ENCODE results near the gene MORN3. TPM values are rescaled to one million over a fixed set of nuclear protein-coding genes. Genes with fewer than 3 reads are reported as not detected.
A peak's percentile ranks its signal among the peaks of the same experiment; 100 is the strongest.
"Not testable (repeated sequence)": the region's sequence is repeated elsewhere in the genome, so short reads cannot be mapped to it uniquely, and the experiment has no call there.

MORN3 gene
- 1 to 10 TPM; 2.6 to 2.9 TPM for total RNA-seq

DNA sequence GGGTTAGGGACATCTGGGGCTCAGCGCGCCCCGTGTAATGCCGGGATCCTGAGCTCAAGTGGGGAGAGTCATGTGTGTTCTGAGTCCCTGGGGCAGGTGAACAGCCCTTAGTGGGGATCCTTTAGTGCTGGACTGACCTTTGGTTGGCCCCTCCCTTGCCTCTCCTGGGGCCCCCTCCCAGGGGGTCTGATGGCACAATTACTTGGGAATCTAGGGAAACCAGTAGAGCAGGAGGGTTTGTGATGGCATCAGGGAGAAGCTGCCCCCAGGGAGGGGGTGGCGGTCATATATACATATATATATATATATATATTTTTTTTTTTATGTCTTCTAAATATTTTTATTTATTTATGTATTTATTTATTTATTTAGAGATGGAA lies at the start of gene MORN3:
Gene MORN3 (minus strand): TSS at position 134 of the 380 bp plus-strand sequence. CDS start 171 bp downstream, outside the sequence.
- CTCF ChIA-PET, result interaction anchor here (1.0 to 6.2 kb wide), 9 partner anchors 10 to 170 kb away, joined by 7 to 110 read pairs (median 12); partner anchors contain the start of genes KDM2B and ORAI1

GRCh38 chr12:121718653-121719239 lies 49.3 kb upstream of the MORN3 start:
- Mint-ChIP-seq H3K27me3 (ENCODE audit: low read depth) (no peaks in the 10 kb centered on the region), H3K9me3 (no peaks in the 10 kb centered on the region), H3K36me3 (ENCODE audit: low read depth) (peaks cover 6% of the 10 kb centered on the region), H3K4me3 (no peak overlapping the region), H3K4me1 (ENCODE audit: low read depth) (peaks cover 8% of the 10 kb centered on the region), H3K27ac (no peak overlapping the region)
- peak; percentile 12 for DNase-seq
- CTCF ChIA-PET, result interaction anchor here (0.7 to 1.7 kb wide), 7 partner anchors 17 to 180 kb away, joined by 3 to 6 read pairs (median 3); partner anchors contain the start of gene RHOF
- intact Hi-C loops (cut with micrococcal nuclease), result no loop called here

More for the DNA sequence above, at the start of gene MORN3:
- Mint-ChIP-seq H3K36me3 (ENCODE audit: low read depth) (peaks cover under 1% of the 10 kb centered on the region), H3K27me3 (ENCODE audit: low read depth) (no peaks in the 10 kb centered on the region), H3K4me1 (ENCODE audit: low read depth) (peaks cover 54% of the 10 kb centered on the region), H3K27ac (peak within 1 kb of the TSS; percentile 65), H3K4me3 (no peak within 1 kb of the TSS), H3K9me3 (no peaks in the 10 kb centered on the region)
- intact Hi-C loops (cut with micrococcal nuclease), result no loop called here
- no peak for DNase-seq

DNA sequence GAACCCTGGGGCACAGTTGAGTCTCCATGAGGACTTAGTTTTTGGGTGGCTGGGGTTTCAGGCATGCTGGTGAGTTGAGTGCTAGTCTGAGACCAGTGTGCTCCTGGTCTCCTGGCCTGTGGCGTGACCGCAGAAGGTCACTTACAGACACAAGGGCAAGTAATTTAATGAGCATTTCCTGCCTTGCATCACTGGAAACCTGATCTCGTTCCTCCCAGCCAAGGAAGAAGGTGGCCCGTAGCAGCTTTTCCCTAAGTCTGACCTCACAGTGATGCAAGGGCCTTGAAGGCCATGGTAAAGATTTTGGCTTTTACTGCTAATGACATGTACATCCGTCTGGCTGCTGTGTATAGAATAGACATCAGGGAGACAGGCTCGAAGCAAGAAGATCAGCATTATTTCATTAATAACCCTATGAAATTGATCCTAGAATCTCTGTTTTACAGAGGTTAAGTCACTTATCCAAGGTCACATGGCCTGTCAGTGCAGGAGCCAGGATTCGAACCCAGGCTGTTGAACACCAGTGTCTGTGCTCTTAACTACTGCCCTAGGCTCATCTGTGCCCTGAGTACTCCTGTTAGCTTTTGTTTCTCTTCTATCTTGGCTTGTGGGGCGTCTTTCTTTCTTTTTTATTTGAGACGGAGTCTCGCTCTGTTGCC lies 47.7 kb upstream of the MORN3 start:
- CTCF ChIA-PET, result interaction anchor here (0.6 to 2.5 kb wide), 3 partner anchors 56 to 162 kb away, joined by 3 to 6 read pairs (median 6); no protein-coding TSS in a partner anchor
- DNase-seq, result no peak
- no peak overlapping the region for H3K4me3 Mint-ChIP-seq
- peaks cover 3% of the 10 kb centered on the region for H3K36me3 Mint-ChIP-seq (ENCODE audit: low read depth)
- H3K9me3 Mint-ChIP-seq, result no peaks in the 10 kb centered on the region
- no peak overlapping the region for H3K27ac Mint-ChIP-seq
- no peaks in the 10 kb centered on the region for H3K27me3 Mint-ChIP-seq (ENCODE audit: low read depth)
- peaks cover 12% of the 10 kb centered on the region for H3K4me1 Mint-ChIP-seq (ENCODE audit: low read depth)
- intact Hi-C loops (cut with micrococcal nuclease), result no loop called here

DNA sequence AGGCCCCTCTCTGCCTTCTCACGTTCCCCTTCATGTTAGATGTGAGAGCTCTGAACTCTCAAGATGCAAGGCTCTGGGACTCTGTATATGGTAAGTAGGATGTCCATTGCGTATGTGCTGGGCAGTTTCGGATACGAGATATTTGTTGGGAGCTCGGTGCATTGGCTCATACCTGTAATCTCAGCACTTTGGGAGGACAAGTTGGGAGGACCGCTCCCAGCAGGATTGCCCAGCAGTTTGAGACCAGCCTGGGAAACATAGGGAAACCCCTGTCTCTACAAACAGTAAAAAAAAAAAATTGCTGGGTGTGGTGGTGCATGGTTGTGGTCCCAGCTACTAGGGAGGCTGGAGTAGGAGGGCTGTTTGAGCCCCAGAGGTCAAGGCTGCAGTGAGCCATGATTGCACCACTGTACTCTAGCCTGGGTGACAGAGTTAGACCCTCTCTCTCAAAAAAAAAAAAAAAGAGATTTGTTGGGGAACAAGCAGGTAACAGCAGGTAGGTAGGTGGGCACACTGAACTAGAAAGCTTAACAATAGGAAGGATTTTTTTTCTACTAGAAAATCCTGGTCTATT lies 46.5 kb upstream of the MORN3 start:
- Mint-ChIP-seq H3K27ac (no peak overlapping the region), H3K27me3 (ENCODE audit: low read depth) (no peaks in the 10 kb centered on the region), H3K36me3 (ENCODE audit: low read depth) (peaks cover 3% of the 10 kb centered on the region), H3K4me3 (no peak overlapping the region), H3K4me1 (ENCODE audit: low read depth) (peaks cover 20% of the 10 kb centered on the region), H3K9me3 (no peaks in the 10 kb centered on the region)
- CTCF ChIA-PET, result interaction anchor here (0.7 to 2.5 kb wide), 3 partner anchors 18 to 79 kb away, joined by 3 to 6 read pairs (median 4); no protein-coding TSS in a partner anchor
- intact Hi-C loops (cut with micrococcal nuclease), result no loop called here
- no peak for DNase-seq

- H3K4me3 Mint-ChIP-seq; H3K27me3 Mint-ChIP-seq (ENCODE audit: low read depth); H3K27ac Mint-ChIP-seq; DNase-seq; H3K36me3 Mint-ChIP-seq (ENCODE audit: low read depth); H3K9me3 Mint-ChIP-seq; intact Hi-C loops (cut with micrococcal nuclease): not testable (repeated sequence)
- CTCF ChIA-PET, result interaction anchor here (1.5 kb wide), 1 partner anchor 80 kb away, joined by 4 read pairs; no protein-coding TSS in a partner anchor
- peaks cover 21% of the 10 kb centered on the region for H3K4me1 Mint-ChIP-seq (ENCODE audit: low read depth)
Observed at GRCh38 chr12:121715055-121715454, 45.6 kb upstream of the MORN3 start.

DNA sequence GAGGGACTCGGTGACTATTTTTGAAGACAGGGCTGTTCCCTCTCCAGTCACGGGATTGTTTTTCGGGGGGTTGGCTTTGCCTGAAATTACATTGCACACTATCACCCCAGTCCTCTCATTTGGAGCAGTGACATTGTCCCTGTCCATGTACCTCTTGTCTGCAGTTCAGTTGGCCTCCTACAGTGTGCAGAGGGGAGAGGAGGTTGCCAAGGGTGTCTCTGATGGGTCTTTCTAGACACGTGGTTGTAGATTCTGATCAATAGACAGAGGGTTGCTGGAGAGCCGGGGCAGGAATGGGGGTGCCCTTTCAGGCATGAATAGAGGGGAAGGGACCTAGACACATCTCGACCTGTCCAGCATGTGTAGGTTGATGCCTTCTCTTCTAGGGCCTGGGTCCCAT lies 44.3 kb upstream of the MORN3 start:
- DNase-seq, result no peak
- no peaks in the 10 kb centered on the region for H3K9me3 Mint-ChIP-seq
- CTCF ChIA-PET, result interaction anchor here (1.2 to 3.8 kb wide), 4 partner anchors 60 to 174 kb away, joined by 3 to 31 read pairs (median 12); partner anchors contain the start of gene RHOF
- peaks cover 3% of the 10 kb centered on the region for H3K36me3 Mint-ChIP-seq (ENCODE audit: low read depth)
- H3K4me3 Mint-ChIP-seq, result peak overlapping the region; percentile 87
- peaks cover 20% of the 10 kb centered on the region for H3K4me1 Mint-ChIP-seq (ENCODE audit: low read depth)
- intact Hi-C loops (cut with micrococcal nuclease), result loop anchor here (2.0 to 5.0 kb wide), 2 partner anchors 79 to 175 kb away; partner anchors contain the start of genes PSMD9 and RHOF
- H3K27ac Mint-ChIP-seq, result no peak overlapping the region
- no peaks in the 10 kb centered on the region for H3K27me3 Mint-ChIP-seq (ENCODE audit: low read depth)

DNA sequence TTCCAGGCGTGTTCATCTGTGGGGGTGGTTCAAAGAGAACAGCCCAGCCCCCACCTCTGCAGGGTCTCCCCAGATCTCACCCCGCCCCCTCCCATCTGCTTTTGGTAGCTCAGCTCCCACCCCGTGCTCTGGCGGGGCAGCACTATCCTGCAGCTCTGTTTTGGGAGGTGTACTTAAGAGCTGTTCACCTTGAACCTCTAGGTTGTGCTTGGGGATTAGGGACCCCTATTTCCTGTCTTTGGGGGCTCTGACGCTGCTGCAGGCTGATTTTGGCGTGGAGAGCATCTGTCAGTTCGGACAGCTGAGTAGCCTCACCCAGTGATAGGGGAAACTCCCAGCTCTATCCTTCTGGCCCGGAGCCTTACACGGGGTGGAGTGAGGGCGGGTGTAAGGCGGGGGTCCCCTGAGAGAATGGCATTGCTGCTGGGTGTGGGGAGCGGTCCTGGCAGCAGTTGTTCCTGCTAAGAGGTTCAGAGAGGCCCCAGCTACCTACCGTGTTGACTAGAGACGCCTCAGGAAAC lies 43.9 kb upstream of the MORN3 start:
- CTCF ChIA-PET, result interaction anchor here (0.9 to 3.8 kb wide), 5 partner anchors 60 to 180 kb away, joined by 3 to 31 read pairs (median 3); partner anchors contain the start of gene RHOF
- intact Hi-C loops (cut with micrococcal nuclease), result loop anchor here (2.0 to 5.0 kb wide), 2 partner anchors 79 to 175 kb away; partner anchors contain the start of genes PSMD9 and RHOF

DNA sequence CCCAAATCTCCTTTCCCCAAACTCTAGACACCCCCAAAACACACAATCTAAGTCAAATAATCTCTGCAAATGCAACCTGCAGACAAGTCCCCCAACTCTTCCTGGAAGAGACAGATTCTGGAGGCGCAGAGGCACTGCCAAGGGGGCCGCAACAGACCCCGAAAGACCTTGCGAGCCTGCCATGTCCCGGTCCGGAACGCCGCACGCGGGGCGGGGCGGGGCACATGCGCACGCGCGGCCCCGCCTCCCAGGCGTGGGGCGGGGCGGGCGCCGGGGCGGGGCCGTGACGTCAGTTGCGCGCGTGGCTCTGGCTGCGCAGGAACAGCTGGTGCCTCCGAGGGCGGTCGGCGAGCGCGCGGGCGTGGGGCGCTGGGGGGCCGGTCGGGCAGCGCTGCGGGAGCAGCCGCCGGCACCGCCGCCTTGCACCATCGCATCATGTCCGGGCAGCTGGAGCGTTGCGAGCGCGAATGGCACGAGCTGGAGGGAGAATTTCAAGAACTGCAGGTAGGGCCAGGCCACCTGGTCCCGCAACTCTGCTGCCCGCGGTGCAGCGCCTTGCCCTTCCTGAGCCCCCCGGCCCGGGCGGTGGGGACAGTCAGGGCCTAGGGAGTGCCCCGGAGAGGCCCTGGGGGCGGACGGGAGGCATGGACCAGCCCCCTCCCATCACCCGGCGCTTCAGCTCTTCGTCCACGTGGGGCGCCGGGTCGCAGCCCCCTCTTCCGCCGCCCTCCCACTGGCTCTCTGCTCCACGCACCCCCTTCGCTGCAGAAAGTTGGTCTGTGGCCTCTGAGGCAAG lies 43.2 kb upstream of the MORN3 start, which contains the start of gene TMEM120B:
Gene TMEM120B (plus strand): TSS at position 292 of the 796 bp plus-strand sequence. CDS start 144 bp downstream, at position 436.
- H3K9me3 Mint-ChIP-seq, result no peaks in the 10 kb centered on the region
- CTCF ChIA-PET, result interaction anchor here (0.9 to 3.8 kb wide), 8 partner anchors 11 to 181 kb away, joined by 3 to 31 read pairs (median 3); partner anchors contain the start of gene RHOF
- peak; percentile 77 for DNase-seq
- peaks cover 19% of the 10 kb centered on the region for H3K4me1 Mint-ChIP-seq (ENCODE audit: low read depth)
- H3K27me3 Mint-ChIP-seq (ENCODE audit: low read depth), result no peaks in the 10 kb centered on the region
- H3K4me3 Mint-ChIP-seq, result peak within 1 kb of the TSS; percentile 87
- peaks cover 3% of the 10 kb centered on the region for H3K36me3 Mint-ChIP-seq (ENCODE audit: low read depth)
- H3K27ac Mint-ChIP-seq, result peak within 1 kb of the TSS; percentile 77
- intact Hi-C loops (cut with micrococcal nuclease), result loop anchor here (1.0 to 5.0 kb wide), 6 partner anchors 15 to 176 kb away; partner anchors contain the start of genes PSMD9 and RHOF

More for the DNA sequence above, 43.9 kb upstream of the MORN3 start:
- Mint-ChIP-seq H3K27ac (no peak overlapping the region), H3K36me3 (ENCODE audit: low read depth) (peaks cover 3% of the 10 kb centered on the region), H3K4me1 (ENCODE audit: low read depth) (peaks cover 19% of the 10 kb centered on the region), H3K27me3 (ENCODE audit: low read depth) (no peaks in the 10 kb centered on the region), H3K4me3 (peak overlapping the region; percentile 87), H3K9me3 (no peaks in the 10 kb centered on the region)
- DNase-seq, result no peak

GRCh38 chr12:121712190-121712460 lies 42.7 kb upstream of the MORN3 start:
- Mint-ChIP-seq H3K27ac (peak overlapping the region; percentile 77), H3K27me3 (ENCODE audit: low read depth) (no peaks in the 10 kb centered on the region), H3K4me3 (peak overlapping the region; percentile 87), H3K9me3 (no peaks in the 10 kb centered on the region), H3K4me1 (ENCODE audit: low read depth) (peaks cover 19% of the 10 kb centered on the region), H3K36me3 (ENCODE audit: low read depth) (peaks cover 2% of the 10 kb centered on the region)
- DNase-seq, result peak; percentile 28
- intact Hi-C loops (cut with micrococcal nuclease), result loop anchor here (1.0 to 5.0 kb wide), 6 partner anchors 15 to 177 kb away; partner anchors contain the start of genes PSMD9 and RHOF
- CTCF ChIA-PET, result interaction anchor here (0.9 to 3.8 kb wide), 8 partner anchors 10 to 181 kb away, joined by 3 to 31 read pairs (median 4); partner anchors contain the start of gene RHOF

GRCh38 chr12:121711361-121712189 lies 42.1 kb upstream of the MORN3 start:
- CTCF ChIA-PET, result interaction anchor here (0.8 to 3.8 kb wide), 9 partner anchors 10 to 84 kb away, joined by 3 to 31 read pairs (median 4); partner anchors contain the start of gene RHOF
- intact Hi-C loops (cut with micrococcal nuclease), result loop anchor here (1.0 to 5.0 kb wide), 6 partner anchors 14 to 177 kb away; partner anchors contain the start of genes PSMD9 and RHOF
- Mint-ChIP-seq H3K4me1 (ENCODE audit: low read depth) (peaks cover 19% of the 10 kb centered on the region), H3K27ac (peak overlapping the region; percentile 77), H3K27me3 (ENCODE audit: low read depth) (no peaks in the 10 kb centered on the region), H3K9me3 (no peaks in the 10 kb centered on the region), H3K4me3 (peak overlapping the region; percentile 87), H3K36me3 (ENCODE audit: low read depth) (peaks cover 2% of the 10 kb centered on the region)
- peak; percentile 61 for DNase-seq
